Measurements from ENCODE around the gene AQP6.

The AQP6 gene

DNA sequence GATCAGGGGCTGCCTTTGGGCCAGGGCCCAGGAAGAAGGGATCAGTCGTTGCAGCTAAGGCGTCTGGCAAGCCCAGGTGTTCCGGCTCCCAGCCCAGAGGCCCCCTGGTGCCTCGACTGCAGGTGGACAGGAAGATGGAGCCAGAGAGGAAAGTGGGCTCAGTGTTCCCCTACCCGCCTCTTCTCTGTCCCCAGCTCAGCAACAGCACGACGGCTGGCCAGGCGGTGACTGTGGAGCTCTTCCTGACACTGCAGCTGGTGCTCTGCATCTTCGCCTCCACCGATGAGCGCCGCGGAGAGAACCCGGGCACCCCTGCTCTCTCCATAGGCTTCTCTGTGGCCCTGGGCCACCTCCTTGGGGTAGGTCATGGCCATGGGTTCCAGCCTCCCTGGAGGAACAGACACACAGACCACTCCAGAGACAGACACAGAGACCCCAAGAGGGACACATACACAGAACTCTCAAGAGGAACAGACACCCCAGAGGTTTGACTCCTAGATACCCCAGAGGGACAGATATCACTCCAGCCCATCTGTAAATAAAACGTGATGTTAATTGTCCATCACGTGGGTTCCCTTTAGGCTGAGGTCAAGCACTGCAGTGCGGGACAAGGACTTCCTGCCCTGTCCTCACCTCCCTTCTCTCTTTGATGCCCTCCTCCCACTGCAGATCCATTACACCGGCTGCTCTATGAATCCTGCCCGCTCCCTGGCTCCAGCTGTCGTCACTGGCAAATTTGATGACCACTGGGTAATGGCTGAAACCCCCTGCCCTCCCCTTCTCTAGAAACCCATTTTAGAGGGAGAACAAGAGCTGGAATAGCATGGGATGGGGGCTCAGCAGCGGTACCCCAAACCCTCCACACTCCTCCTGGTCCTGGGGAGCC, 18.5 kb upstream of the AQP6 start:
- TF ChIP-seq YY1 (IDR thresholded peaks at IDR 0.05; ENCODE audit: insufficient read depth, insufficient read length) (no peak), ZNF274 (IDR thresholded peaks at IDR 0.05; ENCODE audit: low read depth, low read length) (no peak), SUZ12 (IDR thresholded peaks at IDR 0.05; ENCODE audit: extremely low read depth, insufficient read depth, insufficient read length) (no peak)
- no peaks in the 10 kb centered on the region for H3K36me3 ChIP-seq (ENCODE audit: insufficient read depth, insufficient read length, low read length)
- no peak overlapping the region for H3K9ac ChIP-seq (ENCODE audit: insufficient read length, low read depth)
- H3K4me1 ChIP-seq (ENCODE audit: insufficient read depth, insufficient read length): peaks cover 9% of the 10 kb centered on the region
- H3K4me3 ChIP-seq (ENCODE audit: insufficient read length, low read depth): no peak overlapping the region
- peaks cover 23% of the 10 kb centered on the region for H3K27me3 ChIP-seq (ENCODE audit: insufficient read depth, insufficient read length)
- no peaks in the 10 kb centered on the region for H3K9me3 ChIP-seq (ENCODE audit: insufficient read depth, low read length)
- no peak for DNase-seq (ENCODE audit: low read depth, low spot score)

DNA sequence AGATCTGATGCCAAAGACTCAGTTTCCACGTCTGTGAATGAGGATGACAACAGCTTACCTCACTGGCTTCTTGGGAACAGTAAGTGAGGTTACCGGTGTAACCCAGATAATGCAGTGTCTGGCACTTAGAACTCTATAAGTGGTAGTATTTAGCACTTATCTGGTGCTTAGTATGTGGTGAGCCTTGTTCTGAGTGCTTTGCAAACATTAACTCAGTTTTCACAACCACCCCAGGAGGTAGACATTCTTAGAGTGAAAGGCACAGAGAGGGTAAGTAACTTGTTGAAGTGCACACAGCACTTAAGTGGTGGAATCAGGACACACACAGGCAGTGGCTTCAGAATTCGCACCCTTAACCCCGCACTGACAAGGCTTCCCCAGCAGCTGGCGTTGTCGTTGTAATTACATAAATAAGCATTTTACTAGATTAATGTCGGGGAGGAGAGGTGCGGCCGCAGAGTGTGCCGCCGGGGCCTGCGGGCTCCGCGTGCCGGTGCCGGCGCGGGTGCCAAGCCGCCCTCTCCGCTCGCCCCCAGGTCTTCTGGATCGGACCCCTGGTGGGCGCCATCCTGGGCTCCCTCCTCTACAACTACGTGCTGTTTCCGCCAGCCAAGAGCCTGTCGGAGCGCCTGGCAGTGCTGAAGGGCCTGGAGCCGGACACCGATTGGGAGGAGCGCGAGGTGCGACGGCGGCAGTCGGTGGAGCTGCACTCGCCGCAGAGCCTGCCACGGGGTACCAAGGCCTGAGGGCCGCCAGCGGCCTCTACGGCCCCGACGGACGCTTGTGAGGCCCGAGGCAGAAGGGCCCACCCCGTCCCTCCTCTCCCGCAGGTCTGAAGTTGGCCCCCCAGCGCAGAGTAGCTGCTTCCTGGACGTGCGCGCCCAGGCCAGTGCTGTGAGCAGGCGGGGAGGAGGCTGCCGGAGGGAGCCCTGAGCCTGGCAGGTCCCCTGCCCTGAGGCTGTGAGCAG, 17.6 kb upstream of the AQP6 start:
- H3K9ac ChIP-seq (ENCODE audit: insufficient read length, low read depth): no peak overlapping the region
- TF ChIP-seq YY1 (IDR thresholded peaks at IDR 0.05; ENCODE audit: insufficient read depth, insufficient read length) (no peak), SUZ12 (IDR thresholded peaks at IDR 0.05; ENCODE audit: extremely low read depth, insufficient read depth, insufficient read length) (no peak), ZNF274 (IDR thresholded peaks at IDR 0.05; ENCODE audit: low read depth, low read length) (no peak)
- H3K9me3 ChIP-seq (ENCODE audit: insufficient read depth, low read length): no peaks in the 10 kb centered on the region
- no peak for DNase-seq (ENCODE audit: low read depth, low spot score)
- H3K4me3 ChIP-seq (ENCODE audit: insufficient read length, low read depth): no peak overlapping the region
- H3K27me3 ChIP-seq (ENCODE audit: insufficient read depth, insufficient read length): peaks cover 32% of the 10 kb centered on the region
- no peaks in the 10 kb centered on the region for H3K36me3 ChIP-seq (ENCODE audit: insufficient read depth, insufficient read length, low read length)
- H3K4me1 ChIP-seq (ENCODE audit: insufficient read depth, insufficient read length): peaks cover 14% of the 10 kb centered on the region

DNA sequence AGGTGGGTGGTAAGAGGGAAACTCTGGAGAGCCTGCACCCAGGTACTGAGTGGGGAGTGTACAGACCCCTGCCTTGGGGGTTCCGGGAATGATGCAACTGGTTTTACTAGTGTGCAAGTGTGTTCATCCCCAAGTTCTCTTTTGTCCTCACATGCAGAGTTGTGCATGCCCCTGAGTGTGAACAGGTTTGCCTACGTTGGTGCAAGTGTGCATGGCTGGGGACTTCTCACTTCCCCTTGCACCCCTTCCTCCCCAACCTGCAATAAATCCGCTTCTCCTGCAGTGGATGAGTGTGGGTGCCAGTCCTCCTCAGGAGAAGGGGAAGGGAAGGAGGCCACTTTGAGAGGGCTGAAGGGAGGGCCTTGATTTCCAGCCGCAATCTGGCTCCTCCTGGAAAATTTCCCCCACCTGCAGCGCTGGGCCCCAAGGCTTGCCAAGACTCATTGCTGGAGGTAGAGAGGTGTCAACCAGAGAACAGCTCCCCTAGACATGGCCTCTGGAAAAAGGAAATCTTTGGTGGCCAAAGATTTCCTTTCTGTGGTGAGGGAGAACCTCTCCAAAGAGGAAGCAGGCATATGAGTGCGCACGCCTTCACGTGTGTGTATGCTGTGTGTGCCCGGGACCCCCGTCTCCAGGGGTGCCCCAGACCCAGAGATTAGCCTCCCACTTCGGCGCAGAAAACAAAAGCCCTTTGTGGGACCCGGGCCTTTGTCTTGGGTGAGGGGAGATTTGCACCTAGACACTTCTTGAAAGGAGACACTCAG, 16.7 kb upstream of the AQP6 start:
- H3K9me3 ChIP-seq (ENCODE audit: insufficient read depth, low read length): no peaks in the 10 kb centered on the region
- peak overlapping the region; percentile 12 for H3K9ac ChIP-seq (ENCODE audit: insufficient read length, low read depth)
- TF ChIP-seq SUZ12 (IDR thresholded peaks at IDR 0.05; ENCODE audit: extremely low read depth, insufficient read depth, insufficient read length): no peak
- TF ChIP-seq ZNF274 (IDR thresholded peaks at IDR 0.05; ENCODE audit: low read depth, low read length): no peak
- no peak for TF ChIP-seq YY1 (IDR thresholded peaks at IDR 0.05; ENCODE audit: insufficient read depth, insufficient read length)
- no peak overlapping the region for H3K4me3 ChIP-seq (ENCODE audit: insufficient read length, low read depth)
- peaks cover 14% of the 10 kb centered on the region for H3K4me1 ChIP-seq (ENCODE audit: insufficient read depth, insufficient read length)
- peaks cover 41% of the 10 kb centered on the region for H3K27me3 ChIP-seq (ENCODE audit: insufficient read depth, insufficient read length)
- no peak for DNase-seq (ENCODE audit: low read depth, low spot score)
- no peaks in the 10 kb centered on the region for H3K36me3 ChIP-seq (ENCODE audit: insufficient read depth, insufficient read length, low read length)

DNA sequence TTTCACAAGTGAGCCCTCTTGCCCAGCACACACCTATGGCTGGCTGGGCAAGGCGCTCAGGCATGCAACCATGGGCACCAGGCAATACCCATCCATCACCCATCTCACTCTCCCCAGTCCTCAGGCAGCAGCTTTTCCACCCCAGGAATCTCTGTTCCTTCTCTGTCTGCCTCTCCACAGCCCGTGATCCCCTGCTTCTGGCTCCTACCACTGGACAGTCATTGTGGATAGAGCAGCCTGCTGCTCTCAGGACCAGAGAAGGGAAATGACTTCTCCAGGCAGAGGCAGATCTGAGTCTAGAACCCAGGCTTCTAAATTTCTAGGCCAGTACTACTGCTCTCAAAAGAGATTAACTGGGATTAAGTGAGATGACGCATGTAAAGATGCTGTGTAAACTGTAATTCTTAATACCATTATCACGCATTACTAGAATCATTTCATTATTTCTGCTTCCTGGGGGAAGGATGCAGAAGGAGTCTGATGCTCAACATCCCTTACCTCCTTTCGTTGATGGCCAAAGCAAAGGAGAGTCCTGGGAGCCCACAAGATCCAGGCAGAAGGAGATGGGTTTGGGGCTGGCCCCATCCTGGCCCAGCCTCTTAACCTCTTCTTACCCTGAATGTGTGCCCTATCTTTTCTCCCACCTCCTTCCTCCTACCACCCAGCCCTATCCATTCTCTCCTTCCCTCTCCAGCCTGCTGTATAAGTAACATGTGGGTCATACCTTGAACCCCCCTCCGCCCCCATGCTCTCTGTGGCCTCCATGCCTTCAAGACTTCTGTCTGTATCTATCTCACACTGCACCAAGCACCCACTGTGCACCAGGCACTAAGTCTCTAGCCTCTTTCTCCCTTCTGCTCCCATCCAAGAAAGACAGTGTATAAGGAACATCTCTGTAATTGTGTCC, 15.8 kb upstream of the AQP6 start:
- H3K36me3 ChIP-seq (ENCODE audit: insufficient read depth, insufficient read length, low read length): no peaks in the 10 kb centered on the region
- no peak for TF ChIP-seq ZNF274 (IDR thresholded peaks at IDR 0.05; ENCODE audit: low read depth, low read length)
- no peak for TF ChIP-seq YY1 (IDR thresholded peaks at IDR 0.05; ENCODE audit: insufficient read depth, insufficient read length)
- TF ChIP-seq SUZ12 (IDR thresholded peaks at IDR 0.05; ENCODE audit: extremely low read depth, insufficient read depth, insufficient read length): no peak
- DNase-seq (ENCODE audit: low read depth, low spot score): no peak
- H3K4me3 ChIP-seq (ENCODE audit: insufficient read length, low read depth): no peak overlapping the region
- no peak overlapping the region for H3K9ac ChIP-seq (ENCODE audit: insufficient read length, low read depth)
- H3K27me3 ChIP-seq (ENCODE audit: insufficient read depth, insufficient read length): peaks cover 48% of the 10 kb centered on the region
- no peaks in the 10 kb centered on the region for H3K9me3 ChIP-seq (ENCODE audit: insufficient read depth, low read length)
- peaks cover 14% of the 10 kb centered on the region for H3K4me1 ChIP-seq (ENCODE audit: insufficient read depth, insufficient read length)

DNA sequence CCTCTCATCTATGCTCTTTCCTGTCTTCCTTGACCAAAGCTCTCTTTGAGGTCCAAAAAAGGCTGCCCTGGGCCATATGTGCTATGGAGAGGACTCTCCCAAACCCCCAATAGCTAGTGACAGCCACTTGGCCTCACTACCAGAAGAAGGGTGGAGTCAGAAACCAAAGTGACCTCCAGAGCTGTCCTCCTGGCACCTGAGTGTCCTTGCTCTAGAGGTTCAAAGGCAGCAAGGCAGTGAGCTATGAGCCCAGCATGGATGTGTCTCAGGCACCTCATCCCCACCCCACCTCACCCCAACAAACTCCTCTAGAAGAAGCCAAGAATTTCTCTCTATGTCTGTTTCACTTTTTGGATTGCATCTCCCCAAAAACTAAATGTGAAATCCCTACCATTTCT, 15.2 kb upstream of the AQP6 start:
- no peak overlapping the region for H3K9ac ChIP-seq (ENCODE audit: insufficient read length, low read depth)
- H3K36me3 ChIP-seq (ENCODE audit: insufficient read depth, insufficient read length, low read length): no peaks in the 10 kb centered on the region
- H3K4me3 ChIP-seq (ENCODE audit: insufficient read length, low read depth): no peak overlapping the region
- peaks cover 14% of the 10 kb centered on the region for H3K4me1 ChIP-seq (ENCODE audit: insufficient read depth, insufficient read length)
- DNase-seq (ENCODE audit: low read depth, low spot score): no peak
- H3K9me3 ChIP-seq (ENCODE audit: insufficient read depth, low read length): no peaks in the 10 kb centered on the region
- H3K27me3 ChIP-seq (ENCODE audit: insufficient read depth, insufficient read length): peaks cover 54% of the 10 kb centered on the region
- TF ChIP-seq SUZ12 (IDR thresholded peaks at IDR 0.05; ENCODE audit: extremely low read depth, insufficient read depth, insufficient read length): no peak
- no peak for TF ChIP-seq YY1 (IDR thresholded peaks at IDR 0.05; ENCODE audit: insufficient read depth, insufficient read length)
- no peak for TF ChIP-seq ZNF274 (IDR thresholded peaks at IDR 0.05; ENCODE audit: low read depth, low read length)
